HEK293 (cell line): Measurements from ENCODE around the gene GPR15.

ENCODE experiments used
- EGR2 ChIP-seq: fragments of 450-650 bp; formaldehyde crosslinking; IDR thresholded peaks from 2 replicates; pipeline ENCODE4 v1.5.1; 2016; ENCODE audit warnings: low read depth, missing biosample characterization, missing genetic modification characterization
- GLI2 ChIP-seq: fragments of 450-650 bp; formaldehyde crosslinking; IDR thresholded peaks from 2 replicates; pipeline ENCODE4; 2017; ENCODE audit warnings: missing biosample characterization, missing genetic modification characterization, low read depth, borderline replicate concordance
- HOXA7 ChIP-seq: sonication (generic); formaldehyde crosslinking; IDR thresholded peaks from 2 replicates; pipeline ENCODE4 v1.8.1; 2022; ENCODE audit warnings: missing genetic modification reagents, borderline replicate concordance
- KLF9 ChIP-seq: fragments of 450-650 bp; formaldehyde crosslinking; IDR thresholded peaks from 2 replicates; pipeline ENCODE4 v1.5.1; 2016; ENCODE audit warnings: missing biosample characterization, missing genetic modification characterization, low read depth
- MYNN ChIP-seq: fragments of 450-650 bp; formaldehyde crosslinking; IDR thresholded peaks from 2 replicates; pipeline ENCODE4 v1.5.1; 2016; ENCODE audit warnings: missing biosample characterization, missing genetic modification characterization, borderline replicate concordance
- PRDM2 ChIP-seq: fragments of 450-650 bp; formaldehyde crosslinking; IDR thresholded peaks from 2 replicates; pipeline ENCODE4 v1.5.1; 2016; ENCODE audit warnings: missing biosample characterization, missing genetic modification characterization, borderline replicate concordance
- ZBTB1 ChIP-seq: fragments of 450-650 bp; formaldehyde crosslinking; IDR thresholded peaks from 2 replicates; pipeline ENCODE4 v1.5.1; 2016; ENCODE audit warnings: missing biosample characterization, missing genetic modification characterization
- ZBTB44 ChIP-seq: fragments of 450-650 bp; IDR thresholded peaks from 2 replicates; pipeline ENCODE4 v1.5.1; 2018; ENCODE audit warnings: missing biosample characterization, mild to moderate bottlenecking, missing genetic modification characterization
- ZBTB7A ChIP-seq: fragments of 450-650 bp; formaldehyde crosslinking; IDR thresholded peaks from 2 replicates; pipeline ENCODE4 v1.5.1; 2016; ENCODE audit warnings: low read depth, missing biosample characterization, missing genetic modification characterization
- ZNF140 ChIP-seq: fragments of 450-650 bp; formaldehyde crosslinking; IDR thresholded peaks from 2 replicates; pipeline ENCODE4 v1.5.1; 2016; ENCODE audit warnings: missing biosample characterization, missing genetic modification characterization
- ZNF146 ChIP-seq: fragments of 450-650 bp; formaldehyde crosslinking; IDR thresholded peaks from 2 replicates; pipeline ENCODE4 v1.5.1; 2016; ENCODE audit warnings: missing biosample characterization, missing genetic modification characterization
- ZNF175 ChIP-seq: fragments of 450-650 bp; formaldehyde crosslinking; IDR thresholded peaks from 2 replicates; pipeline ENCODE4 v1.5.1; 2016; ENCODE audit warnings: missing biosample characterization, missing genetic modification characterization
- ZNF221 ChIP-seq: fragments of 450-650 bp; formaldehyde crosslinking; IDR thresholded peaks from 2 replicates; pipeline ENCODE4 v1.5.1; 2017; ENCODE audit warnings: missing biosample characterization, missing genetic modification characterization, borderline replicate concordance
- ZNF248 ChIP-seq: fragments of 450-650 bp; formaldehyde crosslinking; IDR thresholded peaks from 2 replicates; pipeline ENCODE4 v1.5.1; 2017; ENCODE audit warnings: missing biosample characterization, missing genetic modification characterization
- ZNF266 ChIP-seq: fragments of 450-650 bp; formaldehyde crosslinking; IDR thresholded peaks from 2 replicates; pipeline ENCODE4 v1.5.1; 2016; ENCODE audit warnings: missing biosample characterization, missing genetic modification characterization, low read depth
- ZNF354C ChIP-seq: fragments of 450-650 bp; formaldehyde crosslinking; IDR thresholded peaks from 2 replicates; pipeline ENCODE4 v1.5.1; 2016; ENCODE audit warnings: missing biosample characterization, missing genetic modification characterization, low read depth, borderline replicate concordance
- ZNF37A ChIP-seq: fragments of 450-650 bp; IDR thresholded peaks from 2 replicates; pipeline ENCODE4 v1.5.1; 2018; ENCODE audit warnings: missing biosample characterization, missing genetic modification characterization
- ZNF394 ChIP-seq: fragments of 450-650 bp; formaldehyde crosslinking; IDR thresholded peaks from 2 replicates; pipeline ENCODE4 v1.5.1; 2016; ENCODE audit warnings: missing biosample characterization, missing genetic modification characterization, mild to moderate bottlenecking, moderate library complexity, borderline replicate concordance
- ZNF600 ChIP-seq: fragments of 450-650 bp; formaldehyde crosslinking; IDR thresholded peaks from 2 replicates; pipeline ENCODE4 v1.5.1; 2016; ENCODE audit warnings: missing biosample characterization, missing genetic modification characterization
- ZNF621 ChIP-seq: fragments of 450-650 bp; formaldehyde crosslinking; IDR thresholded peaks from 2 replicates; pipeline ENCODE4 v1.5.1; 2017; ENCODE audit warnings: missing biosample characterization, missing genetic modification characterization
- ZNF626 ChIP-seq: fragments of 450-650 bp; sonication (Bioruptor Pico); formaldehyde crosslinking; IDR thresholded peaks from 2 replicates; pipeline ENCODE4 v1.5.1; 2018; ENCODE audit warnings: missing biosample characterization, missing genetic modification characterization, inconsistent platforms
- ZNF654 ChIP-seq: fragments of 450-650 bp; formaldehyde crosslinking; IDR thresholded peaks from 2 replicates; pipeline ENCODE4 v1.5.1; 2016; ENCODE audit warnings: low read depth, missing biosample characterization, missing genetic modification characterization
- ZNF704 ChIP-seq: fragments of 450-650 bp; formaldehyde crosslinking; IDR thresholded peaks from 2 replicates; pipeline ENCODE4 v1.5.1; 2016; ENCODE audit warnings: missing biosample characterization, missing genetic modification characterization
- ZNF747 ChIP-seq: fragments of 450-650 bp; formaldehyde crosslinking; IDR thresholded peaks from 2 replicates; pipeline ENCODE4 v1.5.1; 2016; ENCODE audit warnings: missing biosample characterization, missing genetic modification characterization
- ZNF843 ChIP-seq: fragments of 450-650 bp; formaldehyde crosslinking; IDR thresholded peaks from 2 replicates; pipeline ENCODE4 v1.5.1; 2016; ENCODE audit warnings: missing biosample characterization, missing genetic modification characterization
- ZSCAN16 ChIP-seq: fragments of 450-650 bp; formaldehyde crosslinking; IDR thresholded peaks from 2 replicates; pipeline ENCODE4 v1.5.1; 2016; ENCODE audit warnings: missing biosample characterization, missing genetic modification characterization
- TF ChIP-seq, protein P1 (sequence below): fragments of 450-650 bp; formaldehyde crosslinking; IDR thresholded peaks from 2 replicates; pipeline ENCODE4 v1.5.1; 2016; ENCODE audit warnings: missing biosample characterization, missing genetic modification characterization
- TF ChIP-seq, protein P2 (sequence below): fragments of 450-650 bp; formaldehyde crosslinking; IDR thresholded peaks from 2 replicates; pipeline ENCODE4 v1.5.1; 2017; ENCODE audit warnings: missing biosample characterization, missing genetic modification characterization
- TF ChIP-seq, protein P3 (sequence below): fragments of 450-650 bp; formaldehyde crosslinking; IDR thresholded peaks from 2 replicates; pipeline ENCODE4 v1.5.1; 2016; ENCODE audit warnings: missing biosample characterization, missing genetic modification characterization

Gene GPR15

GRCh38 chr3:98522544-98523281 lies 9.1 kb upstream of the GPR15 start, which contains the start of gene CLDND1 (continued):
- TF ChIP-seq, protein P1, sequence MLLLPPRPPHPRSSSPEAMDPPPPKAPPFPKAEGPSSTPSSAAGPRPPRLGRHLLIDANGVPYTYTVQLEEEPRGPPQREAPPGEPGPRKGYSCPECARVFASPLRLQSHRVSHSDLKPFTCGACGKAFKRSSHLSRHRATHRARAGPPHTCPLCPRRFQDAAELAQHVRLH (tag by site-specific recombination), result no peak
- TF ChIP-seq, protein P2, sequence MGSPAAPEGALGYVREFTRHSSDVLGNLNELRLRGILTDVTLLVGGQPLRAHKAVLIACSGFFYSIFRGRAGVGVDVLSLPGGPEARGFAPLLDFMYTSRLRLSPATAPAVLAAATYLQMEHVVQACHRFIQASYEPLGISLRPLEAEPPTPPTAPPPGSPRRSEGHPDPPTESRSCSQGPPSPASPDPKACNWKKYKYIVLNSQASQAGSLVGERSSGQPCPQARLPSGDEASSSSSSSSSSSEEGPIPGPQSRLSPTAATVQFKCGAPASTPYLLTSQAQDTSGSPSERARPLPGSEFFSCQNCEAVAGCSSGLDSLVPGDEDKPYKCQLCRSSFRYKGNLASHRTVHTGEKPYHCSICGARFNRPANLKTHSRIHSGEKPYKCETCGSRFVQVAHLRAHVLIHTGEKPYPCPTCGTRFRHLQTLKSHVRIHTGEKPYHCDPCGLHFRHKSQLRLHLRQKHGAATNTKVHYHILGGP, result no peak
- TF ChIP-seq ZBTB7A (tag by site-specific recombination), result no peak
- 0 out of 2 replicates have a peak, but pooled peaks have one; percentile 34 for TF ChIP-seq ZNF600 (tag by site-specific recombination)
- no peak for TF ChIP-seq MYNN (tag by site-specific recombination)
- TF ChIP-seq ZNF221 (tag by site-specific recombination), result no peak
- no peak for TF ChIP-seq ZNF626 (tag by site-specific recombination)
- TF ChIP-seq GLI2, result no peak
- TF ChIP-seq ZNF266 (tag by site-specific recombination), result no peak
- no peak for TF ChIP-seq ZNF654 (tag by site-specific recombination)
- peak; percentile 70 for TF ChIP-seq KLF9 (tag by site-specific recombination)
- TF ChIP-seq ZSCAN16 (tag by site-specific recombination), result no peak
- TF ChIP-seq EGR2 (tag by site-specific recombination), result peak; percentile 86
- TF ChIP-seq, protein P3, sequence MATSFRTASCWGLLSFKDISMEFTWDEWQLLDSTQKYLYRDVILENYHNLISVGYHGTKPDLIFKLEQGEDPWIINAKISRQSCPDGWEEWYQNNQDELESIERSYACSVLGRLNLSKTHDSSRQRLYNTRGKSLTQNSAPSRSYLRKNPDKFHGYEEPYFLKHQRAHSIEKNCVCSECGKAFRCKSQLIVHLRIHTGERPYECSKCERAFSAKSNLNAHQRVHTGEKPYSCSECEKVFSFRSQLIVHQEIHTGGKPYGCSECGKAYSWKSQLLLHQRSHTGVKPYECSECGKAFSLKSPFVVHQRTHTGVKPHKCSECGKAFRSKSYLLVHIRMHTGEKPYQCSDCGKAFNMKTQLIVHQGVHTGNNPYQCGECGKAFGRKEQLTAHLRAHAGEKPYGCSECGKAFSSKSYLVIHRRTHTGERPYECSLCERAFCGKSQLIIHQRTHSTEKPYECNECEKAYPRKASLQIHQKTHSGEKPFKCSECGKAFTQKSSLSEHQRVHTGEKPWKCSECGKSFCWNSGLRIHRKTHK (tag by site-specific recombination), result no peak
- TF ChIP-seq ZBTB44 (tag by site-specific recombination), result no peak
- TF ChIP-seq ZNF621 (tag by site-specific recombination), result no peak
- no peak for TF ChIP-seq ZNF704
- TF ChIP-seq ZNF747 (tag by site-specific recombination), result no peak
- no peak for TF ChIP-seq ZBTB1 (tag by site-specific recombination)
- TF ChIP-seq ZNF248, result no peak
- no peak for TF ChIP-seq PRDM2 (tag by site-specific recombination)
- TF ChIP-seq HOXA7 (CRISPR knock-in tag), result no peak
- TF ChIP-seq ZNF843, result peak; percentile 40; the same call in 1 of the 2 replicates
- no peak for TF ChIP-seq ZNF146 (tag by site-specific recombination)
- TF ChIP-seq ZNF394 (tag by site-specific recombination), result no peak
- no peak for TF ChIP-seq ZNF37A (tag by site-specific recombination)
- no peak for TF ChIP-seq ZNF140 (tag by site-specific recombination)
- no peak for TF ChIP-seq ZNF354C (tag by site-specific recombination)
- TF ChIP-seq ZNF175 (tag by site-specific recombination), result no peak
